Cardiac fibroblast (primary cell): ENCODE results near the gene ADGRF4.

Source experiments
- DNase-seq, 2 donors: peaks; one replicate each; pipeline versions ENCODE4 v3.0.0 to v3.0.0-alpha.2; 2010; ENCODE audit warnings: low read depth in 2 of 2
- H3K4me3 ChIP-seq, 2 donors: replicated peaks in 1 of 2; 1 replicate in 1 of 2; 2 replicates in 1 of 2; pipeline ENCODE4 v1.5.1; 2011; ENCODE audit warnings: low read depth in 2 of 2, low read length in 2 of 2, mild to moderate bottlenecking in 2 of 2, moderate library complexity in 1 of 2
- TF ChIP-seq, protein P1 (sequence below): IDR thresholded peaks from one replicate; pipeline ENCODE4 v1.5.1; 2011; ENCODE audit warnings: low read depth, mild to moderate bottlenecking, low read length, inconsistent platforms

Gene ADGRF4

GRCh38 chr6:47671777-47672176 lies 26.6 kb upstream of the ADGRF4 start:
- DNase-seq = no peak
- no peak overlapping the region for H3K4me3 ChIP-seq
- TF ChIP-seq, protein P1, sequence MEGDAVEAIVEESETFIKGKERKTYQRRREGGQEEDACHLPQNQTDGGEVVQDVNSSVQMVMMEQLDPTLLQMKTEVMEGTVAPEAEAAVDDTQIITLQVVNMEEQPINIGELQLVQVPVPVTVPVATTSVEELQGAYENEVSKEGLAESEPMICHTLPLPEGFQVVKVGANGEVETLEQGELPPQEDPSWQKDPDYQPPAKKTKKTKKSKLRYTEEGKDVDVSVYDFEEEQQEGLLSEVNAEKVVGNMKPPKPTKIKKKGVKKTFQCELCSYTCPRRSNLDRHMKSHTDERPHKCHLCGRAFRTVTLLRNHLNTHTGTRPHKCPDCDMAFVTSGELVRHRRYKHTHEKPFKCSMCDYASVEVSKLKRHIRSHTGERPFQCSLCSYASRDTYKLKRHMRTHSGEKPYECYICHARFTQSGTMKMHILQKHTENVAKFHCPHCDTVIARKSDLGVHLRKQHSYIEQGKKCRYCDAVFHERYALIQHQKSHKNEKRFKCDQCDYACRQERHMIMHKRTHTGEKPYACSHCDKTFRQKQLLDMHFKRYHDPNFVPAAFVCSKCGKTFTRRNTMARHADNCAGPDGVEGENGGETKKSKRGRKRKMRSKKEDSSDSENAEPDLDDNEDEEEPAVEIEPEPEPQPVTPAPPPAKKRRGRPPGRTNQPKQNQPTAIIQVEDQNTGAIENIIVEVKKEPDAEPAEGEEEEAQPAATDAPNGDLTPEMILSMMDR = no peak

DNA sequence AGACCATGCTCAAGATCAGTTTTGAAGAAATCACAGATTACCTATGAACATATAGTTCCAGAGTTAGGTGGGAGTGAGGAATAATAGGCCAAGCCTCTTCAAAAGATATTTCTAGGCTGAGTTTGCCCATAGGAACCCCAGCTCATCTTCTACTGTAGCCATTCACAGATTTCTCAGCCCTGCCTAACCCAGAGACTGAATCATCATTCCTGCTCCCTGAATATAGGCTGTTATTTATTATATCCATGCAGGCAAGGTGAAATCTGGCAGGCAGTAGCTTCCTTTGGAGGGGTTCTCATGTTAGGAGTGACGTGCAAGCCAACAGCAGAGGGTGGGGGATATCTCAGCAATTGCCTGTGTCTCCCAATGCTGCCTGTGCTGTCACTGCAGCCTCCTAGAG lies 25.6 kb upstream of the ADGRF4 start:
- H3K4me3 ChIP-seq = no peak overlapping the region
- TF ChIP-seq, protein P1 = no peak
- DNase-seq = no peak

DNA sequence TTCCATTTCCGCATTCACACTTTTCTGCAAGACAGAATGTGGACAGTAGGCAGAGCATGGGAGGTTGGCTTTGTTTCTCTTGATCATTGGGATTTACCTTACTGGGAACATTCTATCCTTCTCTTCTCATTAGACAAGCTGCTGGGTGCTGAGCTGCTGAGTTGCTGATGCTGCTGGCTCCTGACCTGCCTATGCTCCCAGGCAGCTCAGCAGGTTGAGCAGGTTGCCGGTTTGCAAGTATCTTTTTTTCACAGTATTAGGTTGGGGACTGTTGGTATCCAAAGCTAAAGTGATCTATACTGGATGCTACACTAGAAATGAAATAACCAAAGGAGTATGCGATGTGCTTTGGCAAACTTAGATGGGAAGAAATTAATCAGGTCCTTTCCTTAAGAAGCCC lies 23.7 kb upstream of the ADGRF4 start:
- H3K4me3 ChIP-seq = no peak overlapping the region
- no peak for DNase-seq
- TF ChIP-seq, protein P1 = no peak

DNA sequence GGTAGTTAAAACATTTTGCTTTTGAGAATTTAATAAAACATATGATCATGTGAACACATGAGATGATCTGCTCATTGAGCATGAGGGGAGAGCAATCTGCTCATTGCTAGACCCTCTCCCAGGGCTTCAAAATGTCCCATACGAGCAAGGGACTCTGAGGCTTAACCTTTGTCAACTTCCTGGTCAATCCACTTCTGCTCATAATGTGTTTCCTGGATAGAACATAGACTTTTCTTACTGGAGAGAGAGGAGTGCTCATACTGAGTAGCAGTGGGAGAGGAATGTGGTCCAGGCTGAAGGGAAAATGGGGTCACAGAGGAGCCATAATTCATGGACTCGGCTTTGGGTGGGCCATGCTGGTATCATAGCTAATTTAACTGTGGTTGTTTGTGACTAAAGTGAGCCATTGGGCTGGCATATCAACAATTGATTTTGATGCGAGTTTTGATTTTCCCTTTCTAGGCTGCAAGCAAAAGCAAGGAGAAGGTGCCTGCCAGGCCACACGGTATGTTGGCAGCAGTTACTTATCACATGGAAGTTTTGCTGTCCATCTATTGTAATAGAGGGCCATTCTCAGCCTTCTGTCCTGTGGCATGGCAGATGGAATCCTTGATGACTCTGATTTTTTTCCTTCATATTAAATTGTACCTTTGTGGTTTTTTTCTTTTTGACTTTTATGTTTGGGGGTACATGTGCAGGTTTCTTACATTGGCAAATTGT lies 20.8 kb upstream of the ADGRF4 start:
- DNase-seq = no peak
- TF ChIP-seq, protein P1 = no peak
- H3K4me3 ChIP-seq = no peak overlapping the region

- no peak overlapping the region for H3K4me3 ChIP-seq
- no peak for DNase-seq
- TF ChIP-seq, protein P1 = no peak
Observed at GRCh38 chr6:47678739-47679138, 19.6 kb upstream of the ADGRF4 start.

DNA sequence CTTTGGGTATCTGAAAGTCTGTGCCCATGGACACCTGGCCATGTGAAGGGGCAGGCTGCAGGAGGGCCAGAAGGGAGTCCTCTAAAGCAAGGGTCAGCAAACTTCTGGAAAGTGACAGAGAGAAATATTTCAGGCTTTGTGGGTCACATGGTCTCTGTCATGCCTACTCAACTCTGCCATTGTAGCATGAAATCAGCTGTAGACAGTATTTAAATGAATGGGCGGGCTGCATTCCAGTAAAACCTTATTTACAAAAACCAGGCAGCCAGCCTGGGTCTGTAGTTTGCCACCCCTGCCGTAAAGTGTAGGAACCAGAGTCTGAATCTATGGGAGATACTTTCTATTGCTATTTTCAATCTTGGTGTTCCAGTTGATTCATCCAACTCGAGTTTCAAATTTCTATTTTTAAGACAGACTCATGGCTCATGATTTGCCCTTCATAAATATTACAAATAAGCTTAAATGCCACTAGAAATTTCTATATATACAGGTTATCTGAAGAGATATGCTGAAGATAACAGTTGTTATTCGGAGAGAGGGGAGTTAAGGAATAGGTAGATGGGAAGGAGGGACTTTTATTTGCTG lies 19.0 kb upstream of the ADGRF4 start:
- no peak overlapping the region for H3K4me3 ChIP-seq
- TF ChIP-seq, protein P1 = no peak
- no peak for DNase-seq
